Central memory CD8-positive, alpha-beta T cell (primary cell): ENCODE results near the gene ADSL.

Source experiments
- ATAC-seq: fragments of 150-1000 bp; cut with Tn5 transposase; replicated peaks from 2 replicates; pipeline ENCODE4 v1.10.0; 2022; ENCODE audit warnings: mild to moderate bottlenecking, moderate FRiP score, moderate number of reproducible peaks; ENCODE audit not compliant: poor library complexity, severe bottlenecking; ENCODE audit errors: extremely low read depth
- DNase-seq, 2 donors: peaks; one replicate each; pipeline ENCODE4 v3.0.0; 2021; ENCODE audit warnings: low spot score in 2 of 2
- H3K27ac Mint-ChIP-seq: one replicate; pipeline ENCODE4 v1.8.0; 2022; ENCODE audit warnings: low read depth, mild to moderate bottlenecking, moderate library complexity, mixed read lengths
- H3K27me3 Mint-ChIP-seq: one replicate; pipeline ENCODE4 v1.8.0; 2022; ENCODE audit warnings: mixed read lengths
- H3K36me3 Mint-ChIP-seq: one replicate; pipeline ENCODE4 v1.8.0; 2022; ENCODE audit warnings: mild to moderate bottlenecking, moderate library complexity, mixed read lengths; ENCODE audit not compliant: insufficient read depth
- H3K4me1 Mint-ChIP-seq: one replicate; pipeline ENCODE4 v1.8.0; 2022; ENCODE audit warnings: mixed read lengths
- H3K4me3 Mint-ChIP-seq: one replicate; pipeline ENCODE4 v1.8.0; 2022; ENCODE audit warnings: mild to moderate bottlenecking, moderate library complexity, mixed read lengths
- H3K9me3 Mint-ChIP-seq: one replicate; pipeline ENCODE4 v1.8.0; 2022; ENCODE audit warnings: mixed read lengths

ADSL gene

GRCh38 chr22:40410731-40411505 is 64.6 kb downstream of the ADSL start:
- Mint-ChIP-seq H3K27ac (peak overlapping the region; percentile 86), H3K36me3 (peaks cover 33% of the 10 kb centered on the region), H3K9me3 (no peaks in the 10 kb centered on the region), H3K27me3 (no peaks in the 10 kb centered on the region), H3K4me3 (no peak overlapping the region), H3K4me1 (peaks cover 27% of the 10 kb centered on the region)
- ATAC-seq (no peak), DNase-seq (no peak)

- peaks cover 33% of the 10 kb centered on the region for H3K4me1 Mint-ChIP-seq
- H3K4me3 Mint-ChIP-seq = no peak overlapping the region
- DNase-seq (no peak), ATAC-seq (no peak)
- peaks cover 35% of the 10 kb centered on the region for H3K36me3 Mint-ChIP-seq
- H3K27me3 Mint-ChIP-seq = no peaks in the 10 kb centered on the region
- H3K9me3 Mint-ChIP-seq = no peaks in the 10 kb centered on the region
- peak overlapping the region; percentile 86 for H3K27ac Mint-ChIP-seq
These were observed 65.2 kb downstream of the ADSL start for GRCh38 chr22:40411506-40411861.

GRCh38 chr22:40412441-40412840 is 66.1 kb downstream of the ADSL start:
- Mint-ChIP-seq H3K4me3 (no peak overlapping the region), H3K36me3 (peaks cover 33% of the 10 kb centered on the region), H3K27ac (peak overlapping the region; percentile 1), H3K9me3 (no peaks in the 10 kb centered on the region), H3K27me3 (no peaks in the 10 kb centered on the region), H3K4me1 (peaks cover 36% of the 10 kb centered on the region)
- DNase-seq = no peak
- ATAC-seq = no peak

DNA sequence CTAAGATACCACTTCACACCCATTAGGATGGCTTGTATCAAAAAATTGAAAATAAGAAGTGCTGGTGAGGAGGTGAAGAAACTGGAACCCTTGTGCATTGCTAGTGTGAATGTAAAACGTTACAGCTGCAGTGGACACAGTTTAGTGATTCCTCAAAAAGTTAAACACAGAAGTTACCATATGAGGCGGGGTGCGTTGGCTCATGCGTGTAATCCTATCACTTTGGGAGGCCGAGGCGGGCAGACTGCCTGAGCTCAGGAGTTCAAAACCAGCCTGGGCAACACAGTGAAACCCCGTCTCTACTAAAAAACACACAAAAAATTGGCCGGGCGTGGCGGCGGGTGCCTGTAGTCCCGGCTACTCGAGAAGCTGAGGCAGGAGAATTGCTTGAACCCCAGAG is 67.6 kb downstream of the ADSL start:
- Mint-ChIP-seq H3K4me1 (peaks cover 36% of the 10 kb centered on the region), H3K4me3 (no peak overlapping the region), H3K27ac (peak overlapping the region; percentile 89), H3K9me3 (no peaks in the 10 kb centered on the region), H3K27me3 (no peaks in the 10 kb centered on the region), H3K36me3 (peaks cover 29% of the 10 kb centered on the region)
- ATAC-seq (no peak), DNase-seq (no peak)

DNA sequence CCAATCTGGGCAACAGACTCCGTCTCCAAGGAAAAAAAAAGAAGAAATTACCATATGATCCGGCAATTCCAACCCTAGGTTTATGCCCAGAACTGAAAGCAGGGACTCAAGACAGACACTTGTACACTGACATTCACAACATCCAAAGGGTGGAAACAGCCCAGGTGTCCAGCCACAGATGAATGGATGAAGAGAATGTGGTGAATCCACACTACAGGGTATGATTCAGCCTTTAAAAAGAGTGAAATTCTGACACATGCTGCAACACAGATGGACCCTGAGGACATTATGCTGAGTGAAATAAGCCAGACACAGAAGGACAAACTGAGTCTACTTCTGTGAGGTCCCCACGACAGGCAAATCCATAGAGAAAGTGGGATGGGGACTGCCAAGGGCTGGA is 68.0 kb downstream of the ADSL start:
- ATAC-seq = no peak
- Mint-ChIP-seq H3K27me3 (no peaks in the 10 kb centered on the region), H3K4me3 (no peak overlapping the region), H3K4me1 (peaks cover 36% of the 10 kb centered on the region), H3K9me3 (no peaks in the 10 kb centered on the region), H3K36me3 (peaks cover 29% of the 10 kb centered on the region), H3K27ac (peak overlapping the region; percentile 89)
- no peak for DNase-seq

- ATAC-seq (no peak), DNase-seq (no peak)
- Mint-ChIP-seq H3K27ac (peak overlapping the region; percentile 89), H3K4me3 (no peak overlapping the region), H3K36me3 (peaks cover 28% of the 10 kb centered on the region), H3K4me1 (peaks cover 36% of the 10 kb centered on the region), H3K9me3 (no peaks in the 10 kb centered on the region), H3K27me3 (no peaks in the 10 kb centered on the region)
These were observed 68.7 kb downstream of the ADSL start for GRCh38 chr22:40414838-40415505.

GRCh38 chr22:40415531-40416266 is 69.4 kb downstream of the ADSL start:
- Mint-ChIP-seq H3K4me3 (no peak overlapping the region), H3K36me3 (peaks cover 28% of the 10 kb centered on the region), H3K27me3 (no peaks in the 10 kb centered on the region), H3K4me1 (peaks cover 36% of the 10 kb centered on the region), H3K27ac (peak overlapping the region; percentile 89), H3K9me3 (no peaks in the 10 kb centered on the region)
- no peak for DNase-seq
- ATAC-seq = no peak

DNA sequence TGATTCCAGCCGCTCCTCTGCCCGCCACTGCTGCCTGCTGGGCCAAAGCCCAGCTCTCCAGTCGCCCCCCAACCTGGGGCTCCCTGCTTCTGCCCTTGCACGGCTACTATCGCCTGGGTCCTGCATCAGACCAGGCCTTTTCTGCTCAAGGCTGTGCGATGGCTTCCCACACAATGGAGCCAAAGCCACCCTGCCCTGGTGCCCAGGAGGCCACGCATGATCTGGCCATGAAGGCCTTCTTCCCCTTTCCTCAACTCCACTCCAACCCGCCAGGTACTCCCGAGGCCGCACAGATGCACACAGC is 69.9 kb downstream of the ADSL start:
- no peak for DNase-seq
- Mint-ChIP-seq H3K4me1 (peaks cover 36% of the 10 kb centered on the region), H3K27me3 (no peaks in the 10 kb centered on the region), H3K27ac (peak overlapping the region; percentile 89), H3K36me3 (peaks cover 24% of the 10 kb centered on the region), H3K4me3 (no peak overlapping the region), H3K9me3 (no peaks in the 10 kb centered on the region)
- ATAC-seq = no peak

DNA sequence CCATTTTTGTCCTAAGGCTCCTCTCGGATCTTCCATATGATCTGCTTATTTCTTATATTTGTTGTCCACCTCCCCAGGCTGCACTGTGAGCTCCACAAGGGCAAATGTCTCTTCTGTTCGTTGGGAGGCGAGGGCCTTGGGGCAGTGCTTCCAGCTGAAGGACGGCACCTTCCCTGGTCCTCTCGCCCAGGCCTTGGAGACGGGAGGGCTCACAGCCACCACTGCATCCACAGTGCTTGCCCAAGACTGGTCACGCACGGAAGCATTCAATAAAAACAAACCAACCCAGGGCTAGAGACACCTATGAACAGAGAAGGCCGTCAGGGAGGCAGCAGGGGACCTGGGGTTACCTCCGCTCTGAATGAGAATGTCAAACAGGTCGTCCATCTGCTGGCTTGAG is 70.3 kb downstream of the ADSL start:
- peaks cover 21% of the 10 kb centered on the region for H3K36me3 Mint-ChIP-seq

DNA sequence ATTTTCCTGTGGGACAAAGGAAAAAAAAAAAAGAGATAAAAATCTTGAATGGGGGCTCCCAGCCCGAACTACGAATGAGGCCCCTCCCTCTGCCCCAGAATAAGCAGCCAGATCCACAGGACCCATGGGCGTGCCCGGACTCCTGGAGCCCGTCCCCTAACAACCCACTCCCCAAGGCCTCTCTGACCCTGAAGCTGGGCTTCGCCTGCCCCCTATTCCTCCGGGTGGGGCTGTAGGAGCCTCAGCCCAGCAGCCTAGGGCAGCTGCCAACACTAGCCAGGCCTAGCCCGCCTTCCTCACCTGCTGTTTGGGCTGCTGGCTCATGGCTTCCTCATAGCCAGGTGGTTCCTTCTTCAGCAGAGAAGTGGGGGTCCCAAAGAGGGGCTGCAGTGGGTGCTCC is 70.7 kb downstream of the ADSL start:
- Mint-ChIP-seq H3K9me3 (no peaks in the 10 kb centered on the region), H3K36me3 (peaks cover 19% of the 10 kb centered on the region), H3K4me1 (peaks cover 34% of the 10 kb centered on the region), H3K4me3 (no peak overlapping the region), H3K27me3 (no peaks in the 10 kb centered on the region), H3K27ac (no peak overlapping the region)
- DNase-seq (no peak), ATAC-seq (no peak)

More for the DNA sequence above, 70.3 kb downstream of the ADSL start:
- DNase-seq (no peak), ATAC-seq (no peak)
- Mint-ChIP-seq H3K27ac (peak overlapping the region; percentile 89), H3K4me1 (peaks cover 34% of the 10 kb centered on the region), H3K4me3 (no peak overlapping the region), H3K27me3 (no peaks in the 10 kb centered on the region), H3K9me3 (no peaks in the 10 kb centered on the region)

GRCh38 chr22:40417881-40418280 is 71.6 kb downstream of the ADSL start:
- H3K4me1 Mint-ChIP-seq = peaks cover 35% of the 10 kb centered on the region
- ATAC-seq = no peak

GRCh38 chr22:40418366-40419201 is 72.3 kb downstream of the ADSL start:
- Mint-ChIP-seq H3K4me3 (no peak overlapping the region), H3K27ac (no peak overlapping the region), H3K36me3 (peaks cover 25% of the 10 kb centered on the region)

More at GRCh38 chr22:40417881-40418280, 71.6 kb downstream of the ADSL start:
- Mint-ChIP-seq H3K27me3 (no peaks in the 10 kb centered on the region), H3K9me3 (no peaks in the 10 kb centered on the region), H3K27ac (no peak overlapping the region), H3K36me3 (peaks cover 22% of the 10 kb centered on the region), H3K4me3 (no peak overlapping the region)
- DNase-seq = no peak

More at GRCh38 chr22:40418366-40419201, 72.3 kb downstream of the ADSL start:
- H3K4me1 Mint-ChIP-seq = peaks cover 40% of the 10 kb centered on the region
- DNase-seq (no peak), ATAC-seq (no peak)
- H3K27me3 Mint-ChIP-seq = no peaks in the 10 kb centered on the region
- H3K9me3 Mint-ChIP-seq = no peaks in the 10 kb centered on the region
